Naive thymus-derived CD4-positive, alpha-beta T cell (primary cell): ENCODE measurements around the gene CPNE9. TPM values are rescaled to one million over a fixed set of nuclear protein-coding genes. Genes with fewer than 3 reads are reported as not detected.
A peak's percentile ranks its signal among the peaks of the same experiment; 100 is the strongest.

Experiments used
- ATAC-seq: fragments of 150-1000 bp; cut with Tn5 transposase; 2 replicates; pipeline ENCODE4 v1.10.0; 2021; ENCODE audit warnings: mild to moderate bottlenecking, moderate library complexity
- CTCF ChIA-PET: fragments of 350-600 bp; sonication (Branson Sonifier 250); formaldehyde crosslinking; loops from one replicate; lab custom pipeline; 2021; ENCODE audit warnings: antibody characterized with exemption; lab: Charles Lee
- POLR2A ChIA-PET: fragments of 350-600 bp; sonication (Branson Sonifier 250); formaldehyde crosslinking; loops from one replicate; lab custom pipeline; 2021; ENCODE audit warnings: antibody characterized with exemption, inconsistent platforms; lab: Charles Lee
- DNase-seq, 9 donors: peaks; one replicate each; pipeline versions ENCODE4 v3.0.0 to v3.0.0-alpha.2; 2020 to 2022; ENCODE audit warnings: mixed read lengths in 1 of 9
- H3K27ac ChIP-seq: one replicate; pipeline ENCODE4 v1.7.0; 2013; ENCODE audit warnings: mild to moderate bottlenecking, low read depth, low read length, moderate library complexity
- H3K27me3 ChIP-seq, 2 donors: one replicate each; pipeline ENCODE4 v1.7.0; 2013; ENCODE audit warnings: low read length in 2 of 2, mild to moderate bottlenecking in 2 of 2, moderate library complexity in 2 of 2; ENCODE audit not compliant: control insufficient read depth in 2 of 2, insufficient read depth in 2 of 2
- H3K36me3 ChIP-seq, 3 experiments: 1 replicate in 2 of 3; 2 replicates in 1 of 3; pipeline ENCODE4 v1.7.0; 2013; ENCODE audit warnings: low read length in 3 of 3, mild to moderate bottlenecking in 3 of 3, moderate library complexity in 1 of 3; ENCODE audit not compliant: insufficient read depth in 3 of 3, control insufficient read depth in 2 of 3
- H3K4me1 ChIP-seq, 2 donors: one replicate each; pipeline ENCODE4 v1.7.0; 2013; ENCODE audit warnings: low read length in 2 of 2, mild to moderate bottlenecking in 2 of 2, moderate library complexity in 1 of 2; ENCODE audit not compliant: control insufficient read depth in 2 of 2, insufficient read depth in 2 of 2
- H3K4me3 ChIP-seq: 2 replicates; pipeline ENCODE4 v1.7.0; 2013; ENCODE audit warnings: mild to moderate bottlenecking, low read length
- H3K9me3 ChIP-seq, 3 experiments: 1 replicate in 2 of 3; 2 replicates in 1 of 3; pipeline ENCODE4 v1.7.0; 2013; ENCODE audit warnings: low read length in 3 of 3; ENCODE audit not compliant: control insufficient read depth in 2 of 3
- H3K27ac Mint-ChIP-seq, 9 donors: one replicate each; pipeline ENCODE4 v1.8.0; 2020 to 2022; ENCODE audit warnings: mixed read lengths in 9 of 9, mild to moderate bottlenecking in 8 of 9, moderate library complexity in 5 of 9, inconsistent platforms in 2 of 9
- H3K27me3 Mint-ChIP-seq, 5 donors: one replicate each; pipeline ENCODE4 v1.8.0; 2021 to 2022; ENCODE audit warnings: mixed read lengths in 5 of 5, mild to moderate bottlenecking in 1 of 5
- H3K36me3 Mint-ChIP-seq, 5 donors: one replicate each; pipeline ENCODE4 v1.8.0; 2020 to 2022; ENCODE audit warnings: mixed read lengths in 5 of 5, mild to moderate bottlenecking in 3 of 5, inconsistent platforms in 1 of 5
- H3K4me1 Mint-ChIP-seq, 7 donors: one replicate each; pipeline ENCODE4 v1.8.0; 2020 to 2022; ENCODE audit warnings: mixed read lengths in 7 of 7, mild to moderate bottlenecking in 3 of 7, inconsistent platforms in 1 of 7
- H3K4me3 Mint-ChIP-seq, 10 donors: one replicate each; pipeline ENCODE4 v1.8.0; 2020 to 2022; ENCODE audit warnings: mild to moderate bottlenecking in 10 of 10, mixed read lengths in 10 of 10, moderate library complexity in 6 of 10, inconsistent platforms in 2 of 10
- H3K9me3 Mint-ChIP-seq, 11 donors: one replicate each; pipeline ENCODE4 v1.8.0; 2020 to 2022; ENCODE audit warnings: mixed read lengths in 11 of 11, mild to moderate bottlenecking in 4 of 11, inconsistent platforms in 1 of 11, moderate library complexity in 1 of 11
- intact Hi-C, 2 donors: fragments of 100-400 bp; cut with micrococcal nuclease; formaldehyde crosslinking; loops; one replicate each; pipeline ENCODE4 v1.15.1; 2023
- polyA plus RNA-seq, 2 donors: library from polyadenylated mRNA; unstranded; fragments of 300-500 nt; fragmentation: Illumina TruSeq; gene quantifications; one replicate each; pipeline ENCODE4 v1.2.3, GENCODE V29; 2021
- total RNA-seq, 6 experiments: library from RNA in 5 of 6; stranded (reverse) in 5 of 6; gene quantifications; 1 replicate in 5 of 6; 2 replicates in 1 of 6; pipeline ENCODE4 v1.2.3 and lab custom pipeline; 2021 to 2026

CPNE9 gene
- total and polyA plus RNA-seq, 7 experiments from 2014 or later = 0.16 to 1.2 (median 0.51) TPM; not detected in 3

DNA sequence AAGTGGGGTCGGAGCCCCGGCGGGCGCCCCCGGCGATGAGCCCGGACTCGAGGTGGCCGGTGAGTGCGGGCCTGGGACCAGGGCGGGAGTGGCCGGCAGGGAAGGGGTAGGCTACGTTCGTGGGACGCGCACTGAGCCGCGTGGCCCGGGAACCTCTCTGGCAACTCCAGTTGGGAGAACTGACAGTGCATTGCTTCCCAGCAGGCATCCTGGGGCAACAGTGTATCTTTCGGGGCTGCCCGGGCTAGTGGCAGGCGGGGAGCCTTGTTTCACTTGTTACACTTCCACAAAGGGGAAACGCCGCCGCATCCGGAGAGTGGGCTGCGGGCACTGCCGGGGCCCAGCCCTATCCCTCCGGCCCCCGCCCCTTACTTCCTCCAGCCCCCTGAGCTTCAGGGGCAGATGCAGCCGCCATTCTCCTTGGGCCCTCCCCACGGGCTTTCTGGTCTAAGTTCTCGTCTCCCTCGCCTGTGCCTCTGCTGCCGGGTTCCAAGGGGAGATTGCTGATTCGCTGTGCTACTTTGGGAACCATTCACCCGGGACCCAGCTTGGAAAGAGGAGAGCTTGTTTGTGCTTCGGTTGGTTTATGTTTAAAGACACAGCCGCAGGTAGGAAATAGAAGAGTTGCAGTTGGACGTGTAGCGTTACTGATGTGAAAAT lies 28.6 kb downstream of the CPNE9 start:
- Histone ChIP-seq H3K4me3 (peak overlapping the region; percentile 85), H3K27ac (peak overlapping the region; percentile 88), H3K9me3 (no peaks in the 10 kb centered on the region), H3K36me3 (peaks cover 0 to 41% (median 0%) of the 10 kb centered on the region in 3 experiments), H3K4me1 (peaks cover 16 to 25% of the 10 kb centered on the region in 2 donors), H3K27me3 (no peaks in the 10 kb centered on the region)
- DNase-seq (peak in 5 of 9 donors; percentile 15 to 49 (median 19)), ATAC-seq (no peak)
- Mint-ChIP-seq H3K27ac (peak overlapping the region; percentile 77 to 94 (median 90)), H3K36me3 (peaks cover 4 to 17% (median 7%) of the 10 kb centered on the region in 5 donors), H3K9me3 (peaks cover 0 to 2% (median 0%) of the 10 kb centered on the region in 11 donors), H3K4me1 (peaks cover 46 to 75% (median 72%) of the 10 kb centered on the region in 7 donors), H3K4me3 (peak overlapping the region; percentile 84 to 98 (median 92)), H3K27me3 (no peaks in the 10 kb centered on the region)
- POLR2A ChIA-PET = interaction anchor here (0.7 to 4.1 kb wide), 17 partner anchors 11 to 369 kb away, joined by 3 to 33 read pairs (median 5); partner anchors contain the start of genes ARPC4, CRELD1, MTMR14 and OGG1
- CTCF ChIA-PET = interaction anchor here (0.8 to 1.3 kb wide), 3 partner anchors 11 to 50 kb away, joined by 3 to 5 read pairs (median 3); no protein-coding TSS in a partner anchor
- intact Hi-C loops = loop anchor here (5.0 kb wide), 3 partner anchors 215 to 770 kb away; partner anchors contain the start of genes EMC3 (in 1 of the 2) and RAD18 (in 1 of the 2)

DNA sequence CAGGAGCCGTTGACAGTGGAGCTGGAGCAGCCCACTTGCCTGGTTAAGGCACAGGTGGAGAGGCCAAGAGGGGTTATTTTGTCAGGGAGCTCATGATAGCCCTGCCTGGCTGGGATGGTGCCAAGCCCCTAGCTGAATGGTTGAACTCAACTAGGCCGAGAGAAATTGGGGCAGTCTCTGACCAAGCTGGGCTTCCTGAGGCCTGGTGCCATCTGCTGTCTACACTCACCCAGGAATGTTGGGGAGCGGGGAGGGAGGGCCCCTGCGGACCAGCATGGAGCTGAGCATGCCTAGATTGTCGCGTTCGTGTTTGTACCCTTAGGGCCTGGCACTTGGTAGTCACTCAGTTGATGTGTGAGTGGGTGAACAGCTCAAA lies 29.1 kb downstream of the CPNE9 start:
- peak overlapping the region; percentile 84 to 98 (median 92) for H3K4me3 Mint-ChIP-seq
- CTCF ChIA-PET = interaction anchor here (0.8 to 1.3 kb wide), 3 partner anchors 10 to 49 kb away, joined by 3 to 5 read pairs (median 3); no protein-coding TSS in a partner anchor
- POLR2A ChIA-PET = interaction anchor here (0.7 to 4.1 kb wide), 15 partner anchors 10 to 370 kb away, joined by 3 to 33 read pairs (median 5); partner anchors contain the start of genes ARPC4, CRELD1, MTMR14 and OGG1
- DNase-seq = no peak
- peaks cover 0 to 2% (median 0%) of the 10 kb centered on the region in 11 donors for H3K9me3 Mint-ChIP-seq
- peaks cover 4 to 17% (median 7%) of the 10 kb centered on the region in 5 donors for H3K36me3 Mint-ChIP-seq
- peak overlapping the region; percentile 85 for H3K4me3 ChIP-seq
- H3K27ac ChIP-seq = peak overlapping the region; percentile 88
- H3K4me1 ChIP-seq = peaks cover 13 to 20% of the 10 kb centered on the region in 2 donors
- peak overlapping the region; percentile 77 to 94 (median 90) for H3K27ac Mint-ChIP-seq
- no peaks in the 10 kb centered on the region for H3K9me3 ChIP-seq
- no peak for ATAC-seq
- H3K36me3 ChIP-seq = peaks cover 0 to 46% (median 4%) of the 10 kb centered on the region in 3 experiments
- H3K27me3 Mint-ChIP-seq = no peaks in the 10 kb centered on the region
- no peaks in the 10 kb centered on the region for H3K27me3 ChIP-seq
- peaks cover 41 to 70% (median 67%) of the 10 kb centered on the region in 7 donors for H3K4me1 Mint-ChIP-seq
- intact Hi-C loops = loop anchor here (5.0 kb wide), 3 partner anchors 215 to 770 kb away; partner anchors contain the start of genes EMC3 (in 1 of the 2) and RAD18 (in 1 of the 2)

DNA sequence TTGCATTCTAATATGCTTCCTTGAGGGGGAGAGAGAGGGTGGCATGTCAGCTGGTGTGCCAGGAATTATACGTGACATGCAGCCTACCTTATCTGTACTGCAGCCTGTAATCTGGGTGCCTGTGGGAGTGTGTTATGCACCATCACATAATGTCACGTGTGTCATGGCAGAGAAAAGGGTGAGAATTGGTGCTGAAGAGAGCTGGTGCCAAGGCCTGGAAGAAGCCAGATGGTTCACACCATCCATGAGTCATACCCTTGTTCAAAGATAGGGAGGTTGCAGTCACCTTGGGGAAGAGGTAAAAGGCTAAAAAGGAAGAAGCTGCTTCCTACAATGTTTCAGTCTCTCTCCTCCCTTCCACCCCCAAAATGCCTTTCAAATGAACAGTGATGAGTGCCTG lies 33.2 kb downstream of the CPNE9 start:
- H3K27ac Mint-ChIP-seq = peak overlapping the region in 7 of 9 donors; percentile 13 to 84 (median 57)
- peaks cover 15 to 30% (median 28%) of the 10 kb centered on the region in 5 donors for H3K36me3 Mint-ChIP-seq
- POLR2A ChIA-PET = interaction anchor here (1.3 kb wide), 1 partner anchor 18 kb away, joined by 4 read pairs; no protein-coding TSS in a partner anchor
- H3K9me3 Mint-ChIP-seq = no peaks in the 10 kb centered on the region
- Histone ChIP-seq H3K4me3 (no peak overlapping the region), H3K27me3 (no peaks in the 10 kb centered on the region), H3K36me3 (peaks cover 8 to 82% (median 41%) of the 10 kb centered on the region in 3 experiments), H3K27ac (no peak overlapping the region), H3K9me3 (no peaks in the 10 kb centered on the region), H3K4me1 (peaks cover 3 to 14% of the 10 kb centered on the region in 2 donors)
- DNase-seq (no peak), ATAC-seq (no peak)
- peaks cover 31 to 67% (median 53%) of the 10 kb centered on the region in 7 donors for H3K4me1 Mint-ChIP-seq
- intact Hi-C loops = no loop called here
- CTCF ChIA-PET = no interaction called here
- no peaks in the 10 kb centered on the region for H3K27me3 Mint-ChIP-seq
- no peak overlapping the region for H3K4me3 Mint-ChIP-seq

DNA sequence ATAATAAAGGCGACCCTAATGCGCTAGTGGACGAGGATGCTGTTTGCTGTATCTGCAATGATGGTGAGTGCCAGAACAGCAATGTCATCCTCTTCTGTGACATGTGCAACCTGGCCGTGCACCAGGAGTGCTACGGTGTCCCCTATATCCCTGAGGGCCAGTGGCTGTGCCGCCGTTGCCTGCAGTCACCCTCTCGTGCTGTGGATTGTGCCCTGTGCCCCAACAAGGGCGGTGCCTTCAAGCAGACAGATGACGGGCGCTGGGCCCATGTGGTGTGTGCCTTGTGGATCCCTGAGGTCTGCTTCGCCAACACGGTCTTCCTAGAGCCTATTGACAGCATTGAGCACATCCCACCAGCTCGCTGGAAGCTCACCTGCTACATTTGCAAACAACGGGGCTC lies 35.5 kb downstream of the CPNE9 start:
- H3K36me3 ChIP-seq = peaks cover 19 to 99% (median 50%) of the 10 kb centered on the region in 3 experiments
- H3K4me1 Mint-ChIP-seq = peaks cover 12 to 48% (median 33%) of the 10 kb centered on the region in 7 donors
- no peak overlapping the region for H3K27ac ChIP-seq
- ChIA-PET CTCF (no interaction called here), POLR2A (no interaction called here)
- no peaks in the 10 kb centered on the region for H3K27me3 ChIP-seq
- H3K4me3 Mint-ChIP-seq = no peak overlapping the region
- no peaks in the 10 kb centered on the region for H3K9me3 ChIP-seq
- peaks cover 0 to 3% of the 10 kb centered on the region in 2 donors for H3K4me1 ChIP-seq
- intact Hi-C loops = no loop called here
- no peak overlapping the region for H3K4me3 ChIP-seq
- no peaks in the 10 kb centered on the region for H3K9me3 Mint-ChIP-seq
- peaks cover 15 to 42% (median 30%) of the 10 kb centered on the region in 5 donors for H3K36me3 Mint-ChIP-seq
- ATAC-seq = no peak
- no peaks in the 10 kb centered on the region for H3K27me3 Mint-ChIP-seq
- no peak overlapping the region for H3K27ac Mint-ChIP-seq
- no peak for DNase-seq

DNA sequence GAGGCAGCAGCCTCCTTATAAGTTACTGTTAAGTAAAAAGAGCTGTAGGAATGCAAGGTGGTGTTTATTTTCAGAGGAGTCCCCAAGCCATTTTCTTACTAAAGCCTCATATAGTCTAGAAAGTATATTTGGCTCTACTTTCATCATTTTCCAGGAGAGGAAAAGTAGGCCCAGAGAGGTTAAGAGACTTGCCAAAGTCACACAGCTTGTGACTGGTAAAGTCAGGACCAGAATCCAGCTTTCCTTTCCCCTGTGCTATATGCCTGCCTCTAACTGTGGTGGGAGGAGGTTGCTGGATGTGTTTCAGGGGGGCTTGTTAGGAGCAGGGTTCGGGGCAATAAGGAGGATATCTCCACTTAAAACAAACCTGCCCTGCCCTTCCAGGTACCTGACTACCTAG lies 38.9 kb downstream of the CPNE9 start:
- Histone ChIP-seq H3K4me1 (no peaks in the 10 kb centered on the region), H3K27ac (no peak overlapping the region), H3K27me3 (no peaks in the 10 kb centered on the region), H3K4me3 (no peak overlapping the region), H3K36me3 (peaks cover 39 to 100% (median 68%) of the 10 kb centered on the region in 3 experiments), H3K9me3 (no peaks in the 10 kb centered on the region)
- no peaks in the 10 kb centered on the region for H3K9me3 Mint-ChIP-seq
- CTCF ChIA-PET = interaction anchor here (0.6 to 1.7 kb wide), 2 partner anchors 10 to 313 kb away, joined by 3 to 5 read pairs; no protein-coding TSS in a partner anchor
- POLR2A ChIA-PET = interaction anchor here (1.0 to 3.6 kb wide), 3 partner anchors 10 to 15 kb away, joined by 3 to 19 read pairs (median 4); partner anchors contain the start of gene BRPF1
- intact Hi-C loops = no loop called here
- peak overlapping the region in 1 of 9 donors; percentile 26 for H3K27ac Mint-ChIP-seq
- H3K4me1 Mint-ChIP-seq = peaks cover 3 to 18% (median 8%) of the 10 kb centered on the region in 7 donors
- no peaks in the 10 kb centered on the region for H3K27me3 Mint-ChIP-seq
- H3K4me3 Mint-ChIP-seq = no peak overlapping the region
- H3K36me3 Mint-ChIP-seq = peaks cover 11 to 54% (median 31%) of the 10 kb centered on the region in 5 donors
- DNase-seq (no peak), ATAC-seq (no peak)

GRCh38 chr3:9743548-9743947 lies 39.9 kb downstream of the CPNE9 start:
- H3K27ac ChIP-seq = no peak overlapping the region
- intact Hi-C loops = no loop called here
- Mint-ChIP-seq H3K27ac (no peak overlapping the region), H3K4me3 (no peak overlapping the region), H3K4me1 (peaks cover 4 to 12% (median 8%) of the 10 kb centered on the region in 7 donors), H3K9me3 (no peaks in the 10 kb centered on the region), H3K27me3 (no peaks in the 10 kb centered on the region), H3K36me3 (peaks cover 11 to 53% (median 27%) of the 10 kb centered on the region in 5 donors)
- DNase-seq (no peak), ATAC-seq (no peak)
- ChIA-PET POLR2A (interaction anchor here (0.8 to 3.6 kb wide), 2 partner anchors 11 to 49 kb away, joined by 3 to 19 read pairs; partner anchors contain the start of genes BRPF1 and TADA3), CTCF (interaction anchor here (1.7 kb wide), 1 partner anchor 11 kb away, joined by 5 read pairs; no protein-coding TSS in a partner anchor)
- H3K9me3 ChIP-seq = no peaks in the 10 kb centered on the region
- no peaks in the 10 kb centered on the region for H3K27me3 ChIP-seq
- H3K4me1 ChIP-seq = no peaks in the 10 kb centered on the region
- H3K4me3 ChIP-seq = no peak overlapping the region
- H3K36me3 ChIP-seq = peaks cover 39 to 91% (median 59%) of the 10 kb centered on the region in 3 experiments
